ENCODE data around the gene PLIN5.
A peak's percentile ranks its signal among the peaks of the same experiment; 100 is the strongest.

Gene PLIN5

GRCh38 chr19:4534836-4535658 is at the start of gene PLIN5:
Gene PLIN5, minus strand, starts transcription at chr19:4535224. Its CDS starts 1,150 bp downstream, at chr19:4534074.
- H3K36me3 ChIP-seq = no peaks in the 10 kb centered on the region
- H3K27ac ChIP-seq = no peak within 1 kb of the TSS
- no peak within 1 kb of the TSS for H3K4me3 ChIP-seq
- H3K4me2 ChIP-seq = peak within 1 kb of the TSS in 9 of 11 experiments; percentile 4 to 84 (median 31); a peak in 9 of 22 replicates
- no peaks in the 10 kb centered on the region for H4K20me1 ChIP-seq
- no peaks in the 10 kb centered on the region for H3K9me3 ChIP-seq (replicated peaks in 1 of 11)
- peaks cover 0 to 14% (median 0%) of the 10 kb centered on the region in 11 experiments; a peak in 6 of 22 replicates for H3K27me3 ChIP-seq
- TF ChIP-seq Cebpa-rat (IDR thresholded peaks at IDR 0.05) = no peak
- no peak within 1 kb of the TSS for H3K9ac ChIP-seq
- peaks cover 17 to 57% (median 41%) of the 10 kb centered on the region in 10 experiments for H3K4me1 ChIP-seq

DNA sequence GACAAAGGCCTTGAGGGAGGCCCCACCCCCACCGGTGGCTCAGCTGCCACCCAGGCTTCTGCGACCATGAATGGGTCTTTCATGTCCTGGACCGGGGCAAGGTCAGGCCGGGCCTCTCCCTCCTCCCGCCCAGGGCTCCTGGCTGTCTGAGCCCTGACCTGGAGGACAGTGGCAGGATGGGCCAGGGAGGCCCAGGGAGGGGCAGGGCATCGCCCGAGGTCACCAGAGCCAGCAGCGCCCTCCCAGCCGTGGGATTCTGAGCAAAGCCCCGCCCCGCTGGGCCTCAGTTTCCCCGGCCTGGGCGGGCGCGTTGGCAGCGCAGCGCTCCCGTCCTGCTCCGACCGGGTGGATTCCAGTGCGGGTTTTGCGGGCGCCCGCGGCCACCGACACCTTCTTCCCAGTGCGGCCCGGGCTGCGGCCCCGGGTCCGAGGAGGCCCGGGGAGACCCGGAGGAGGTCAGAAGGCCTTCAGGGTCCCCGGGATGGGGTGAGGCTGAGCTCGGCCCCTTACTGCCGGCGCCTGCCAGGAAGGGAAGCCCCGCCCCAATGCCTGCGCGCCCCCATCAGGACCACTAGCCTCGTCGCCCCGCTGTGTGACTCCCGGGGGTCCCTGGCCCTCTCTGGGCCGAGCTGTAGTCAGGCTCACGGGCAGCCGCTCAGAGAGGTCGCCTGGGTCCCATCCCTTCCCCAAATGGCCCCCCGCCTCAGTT is 49.1 kb upstream of the PLIN5 start:
- Histone ChIP-seq H3K27me3 (peaks cover 19 to 52% (median 29%) of the 10 kb centered on the region in 11 experiments), H3K9me3 (replicated peaks in 1 of 11) (no peaks in the 10 kb centered on the region), H3K4me1 (peaks cover 20 to 38% (median 32%) of the 10 kb centered on the region in 10 experiments; a peak in 19 of 20 replicates), H3K4me3 (peak overlapping the region; percentile 58 to 76 (median 66)), H4K20me1 (peaks cover 0 to 11% (median 0%) of the 10 kb centered on the region in 11 experiments; a peak in 3 of 22 replicates), H3K36me3 (no peaks in the 10 kb centered on the region), H3K27ac (peak overlapping the region; percentile 25 to 67 (median 56); a peak in 19 of 22 replicates), H3K9ac (peak overlapping the region; percentile 58 to 81 (median 72)), H3K4me2 (peak overlapping the region; percentile 90 to 100 (median 100))
- TF ChIP-seq Cebpa-rat (IDR thresholded peaks at IDR 0.05) = no peak

- H3K9ac ChIP-seq = no peak overlapping the region
Measured at GRCh38 chr19:4582980-4583842, 48.2 kb upstream of the PLIN5 start.

DNA sequence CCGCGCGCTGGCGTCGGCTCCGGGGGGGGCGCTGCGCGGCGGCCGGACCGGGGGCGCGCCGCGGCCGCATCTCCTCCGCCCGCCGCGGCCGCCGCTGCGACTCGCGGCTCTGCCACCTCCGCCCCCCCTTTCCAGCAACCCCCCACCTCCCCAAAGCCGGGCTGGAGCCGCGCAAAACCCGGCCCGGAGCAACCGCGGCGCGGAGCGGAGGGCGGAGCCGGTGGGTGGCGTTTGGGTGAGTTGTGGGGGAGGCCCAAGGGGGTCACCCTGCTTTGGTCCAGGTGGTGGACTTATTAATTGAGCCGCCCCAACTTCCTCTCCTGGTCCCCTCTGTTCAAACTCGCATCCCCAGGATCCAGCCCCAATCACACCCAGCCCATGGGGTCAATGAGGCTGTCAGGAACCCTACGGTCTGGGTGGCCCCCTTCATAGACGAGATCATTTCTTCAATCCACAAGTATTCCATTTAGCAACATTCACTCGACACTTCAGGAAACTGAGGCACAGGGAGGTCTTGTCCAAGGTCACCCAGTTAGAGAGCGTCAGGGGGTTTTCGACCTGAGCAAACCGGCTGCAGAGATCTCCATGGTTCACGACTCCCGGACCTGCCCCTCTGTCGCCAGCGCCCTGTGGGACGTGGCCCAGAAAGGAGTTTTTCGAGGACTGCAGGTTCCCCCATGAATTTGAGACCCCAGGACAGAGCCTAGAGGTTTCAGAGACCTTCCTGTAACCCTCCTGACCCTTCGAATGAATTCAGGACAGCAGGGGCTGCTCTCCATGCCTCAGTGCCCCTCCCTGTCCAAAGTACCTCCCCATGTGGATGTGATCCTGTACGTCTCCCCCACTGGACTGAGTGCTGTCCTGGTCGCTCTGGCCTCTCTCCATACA is 46.9 kb upstream of the PLIN5 start:
- peak overlapping the region; percentile 43 to 70 (median 57) for H3K4me3 ChIP-seq
- peaks cover 23 to 59% (median 34%) of the 10 kb centered on the region in 11 experiments for H3K27me3 ChIP-seq
- peak overlapping the region in 9 of 11 experiments; percentile 29 to 64 (median 61); a peak in 11 of 22 replicates for H3K9ac ChIP-seq
- TF ChIP-seq Cebpa-rat (IDR thresholded peaks at IDR 0.05) = no peak
- H3K36me3 ChIP-seq = no peaks in the 10 kb centered on the region
- H3K4me1 ChIP-seq = peaks cover 20 to 43% (median 32%) of the 10 kb centered on the region in 10 experiments; a peak in 19 of 20 replicates
- H3K9me3 ChIP-seq (replicated peaks in 1 of 11) = no peaks in the 10 kb centered on the region
- H4K20me1 ChIP-seq = peaks cover 0 to 18% (median 0%) of the 10 kb centered on the region in 11 experiments; a peak in 5 of 22 replicates
- no peak overlapping the region for H3K27ac ChIP-seq
- peak overlapping the region; percentile 55 to 82 (median 73) for H3K4me2 ChIP-seq

More at GRCh38 chr19:4582980-4583842, 48.2 kb upstream of the PLIN5 start:
- peaks cover 23 to 59% (median 33%) of the 10 kb centered on the region in 11 experiments for H3K27me3 ChIP-seq
- no peaks in the 10 kb centered on the region for H3K36me3 ChIP-seq
- H4K20me1 ChIP-seq = peaks cover 0 to 18% (median 0%) of the 10 kb centered on the region in 11 experiments; a peak in 4 of 22 replicates
- H3K4me2 ChIP-seq = peak overlapping the region; percentile 6 to 62 (median 41); a peak in 13 of 22 replicates
- peaks cover 20 to 38% (median 32%) of the 10 kb centered on the region in 10 experiments; a peak in 19 of 20 replicates for H3K4me1 ChIP-seq
- no peaks in the 10 kb centered on the region for H3K9me3 ChIP-seq (replicated peaks in 1 of 11)
- H3K4me3 ChIP-seq = no peak overlapping the region
- no peak overlapping the region for H3K27ac ChIP-seq
- TF ChIP-seq Cebpa-rat (IDR thresholded peaks at IDR 0.05) = no peak

GRCh38 chr19:4580961-4581665 is 46.1 kb upstream of the PLIN5 start:
- Histone ChIP-seq H3K4me1 (peaks cover 20 to 50% (median 32%) of the 10 kb centered on the region in 10 experiments; a peak in 19 of 20 replicates), H3K36me3 (no peaks in the 10 kb centered on the region), H4K20me1 (peaks cover 0 to 18% (median 0%) of the 10 kb centered on the region in 11 experiments; a peak in 5 of 22 replicates), H3K9me3 (replicated peaks in 1 of 11) (no peaks in the 10 kb centered on the region), H3K27ac (no peak overlapping the region), H3K27me3 (peaks cover 23 to 59% (median 34%) of the 10 kb centered on the region in 11 experiments), H3K4me3 (peak overlapping the region; percentile 43 to 70 (median 57)), H3K4me2 (peak overlapping the region; percentile 55 to 82 (median 73)), H3K9ac (peak overlapping the region in 9 of 11 experiments; percentile 29 to 64 (median 61); a peak in 12 of 22 replicates)
- no peak for TF ChIP-seq Cebpa-rat (IDR thresholded peaks at IDR 0.05)

DNA sequence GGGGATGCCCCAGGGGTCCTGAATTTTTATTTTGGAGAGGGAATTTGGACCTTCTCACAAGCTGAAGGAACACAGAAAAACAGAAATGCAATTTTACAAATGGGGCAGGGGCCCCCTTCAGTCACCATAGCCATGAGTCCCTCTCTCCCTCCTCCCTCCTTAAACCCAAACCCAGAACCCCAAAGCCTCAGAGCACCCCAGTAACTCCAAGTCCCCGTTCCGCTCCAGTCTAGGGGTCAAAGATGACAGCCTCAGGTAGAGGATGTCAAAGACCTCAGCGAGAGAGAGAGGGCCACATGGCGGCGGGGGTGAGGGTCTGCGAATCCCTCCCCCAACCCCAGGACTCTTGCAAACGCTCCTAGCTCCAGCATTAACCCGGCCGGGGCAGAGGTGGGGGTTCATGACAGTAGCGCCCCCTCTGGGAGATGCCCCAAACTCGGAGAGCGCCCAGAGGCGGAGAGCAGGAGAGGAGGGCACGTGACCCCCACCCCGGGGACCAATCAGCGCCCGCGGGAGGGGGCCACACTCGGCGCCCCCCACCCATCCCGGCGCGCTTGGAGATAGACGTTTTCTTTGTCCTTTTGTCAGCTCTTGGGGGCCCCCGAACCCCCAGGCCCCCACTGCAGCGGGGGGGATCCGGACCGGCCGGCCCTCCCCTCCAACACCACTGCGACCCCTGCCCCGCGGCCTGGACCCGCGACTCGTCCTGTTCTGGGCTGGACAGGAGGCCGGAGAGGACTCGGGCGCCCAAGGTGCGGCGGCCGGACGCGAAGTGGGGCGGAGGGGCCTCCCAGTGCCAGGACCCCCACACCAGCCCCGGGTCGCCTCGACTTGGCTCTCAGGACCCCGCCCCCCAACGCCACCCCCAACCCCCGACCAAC is 45.2 kb upstream of the PLIN5 start:
- TF ChIP-seq Cebpa-rat (IDR thresholded peaks at IDR 0.05) = no peak
- Histone ChIP-seq H4K20me1 (peaks cover 0 to 18% (median 0%) of the 10 kb centered on the region in 11 experiments; a peak in 5 of 22 replicates), H3K4me2 (peak overlapping the region; percentile 54 to 82 (median 68); a peak in 21 of 22 replicates), H3K36me3 (no peaks in the 10 kb centered on the region), H3K4me1 (peaks cover 27 to 59% (median 40%) of the 10 kb centered on the region in 10 experiments), H3K27me3 (peaks cover 23 to 59% (median 34%) of the 10 kb centered on the region in 11 experiments), H3K9me3 (replicated peaks in 1 of 11) (no peaks in the 10 kb centered on the region), H3K27ac (no peak overlapping the region), H3K9ac (no peak overlapping the region; a peak in 1 of 22 replicates), H3K4me3 (peak overlapping the region in 5 of 10 experiments; percentile 23 to 46 (median 42); a peak in 7 of 20 replicates)

Measured in BLaER1 treated with 17β-estradiol and CSF1 and Interleukin-3, amounts not matched to agents 10 nM and 100 nM (cell line).